CD4-positive, alpha-beta T cell treated with Interleukin-21 for 1 hour (primary cell): ENCODE results near the gene OR10G7.

Source experiments
- DNase-seq: peaks from one replicate; pipeline ENCODE4 v3.0.0-alpha.2; 2020

OR10G7 gene

GRCh38 chr11:124041254-124041653 is at the start of gene OR10G7:
Gene OR10G7, minus strand, starts transcription at chr11:124041325. Its CDS starts 2,324 bp downstream, at chr11:124039001.
- no peak for DNase-seq

GRCh38 chr11:124085997-124086846 is 45.1 kb upstream of the OR10G7 start:
- DNase-seq: no peak

GRCh38 chr11:124085583-124085982 is 44.5 kb upstream of the OR10G7 start:
- no peak for DNase-seq

GRCh38 chr11:124082371-124082770 is 41.2 kb upstream of the OR10G7 start:
- no peak for DNase-seq

- DNase-seq: no peak
These were observed 40.4 kb upstream of the OR10G7 start for GRCh38 chr11:124081483-124081882.

GRCh38 chr11:124080327-124081001 is 39.3 kb upstream of the OR10G7 start:
- no peak for DNase-seq

GRCh38 chr11:124079631-124080326 is 38.7 kb upstream of the OR10G7 start:
- no peak for DNase-seq

GRCh38 chr11:124078591-124078990 is 37.5 kb upstream of the OR10G7 start:
- DNase-seq: no peak

GRCh38 chr11:124077266-124077665 is 36.1 kb upstream of the OR10G7 start:
- no peak for DNase-seq

- no peak for DNase-seq
These were observed 34.9 kb upstream of the OR10G7 start for GRCh38 chr11:124075841-124076651.

- no peak for DNase-seq
These were observed 34.3 kb upstream of the OR10G7 start for GRCh38 chr11:124075492-124075840.

- no peak for DNase-seq
These were observed 33.4 kb upstream of the OR10G7 start for GRCh38 chr11:124074554-124074953.

- DNase-seq: no peak
These were observed 31.0 kb upstream of the OR10G7 start for GRCh38 chr11:124072147-124072546.

GRCh38 chr11:124071623-124071948 is 30.5 kb upstream of the OR10G7 start:
- no peak for DNase-seq

- peak; percentile 58 for DNase-seq
These were observed 29.9 kb upstream of the OR10G7 start for GRCh38 chr11:124070915-124071622.

GRCh38 chr11:124069429-124070401 is 28.6 kb upstream of the OR10G7 start:
- DNase-seq: peak; percentile 22

- DNase-seq: no peak
These were observed 27.5 kb upstream of the OR10G7 start for GRCh38 chr11:124068601-124069110.

- DNase-seq: no peak
These were observed 11.8 kb upstream of the OR10G7 start for GRCh38 chr11:124052966-124053365.

GRCh38 chr11:124050748-124051147 is 9.6 kb upstream of the OR10G7 start:
- no peak for DNase-seq

- DNase-seq: no peak
These were observed 2.3 kb upstream of the OR10G7 start for GRCh38 chr11:124043420-124043819.

GRCh38 chr11:124039557-124039956 is 1.6 kb downstream of the OR10G7 start:
- DNase-seq: no peak
